ENCODE data around the gene SKI.
"Not testable (repeated sequence)": the region's sequence is repeated elsewhere in the genome, so short reads cannot be mapped to it uniquely, and the experiment has no call there.

The SKI gene

GRCh38 chr1:2248854-2249558, 20.9 kb downstream of the SKI start:
- no peak for DNase-seq

GRCh38 chr1:2249559-2249906, 21.4 kb downstream of the SKI start:
- no peak for DNase-seq

- DNase-seq, result no peak
Measured at GRCh38 chr1:2250721-2251281, 22.7 kb downstream of the SKI start.

- no peak for DNase-seq
Measured at GRCh38 chr1:2251363-2251762, 23.2 kb downstream of the SKI start.

- DNase-seq, result no peak
Measured at GRCh38 chr1:2251786-2252185, 23.7 kb downstream of the SKI start.

GRCh38 chr1:2252423-2252822, 24.3 kb downstream of the SKI start:
- no peak for DNase-seq

- DNase-seq, result no peak
Measured at GRCh38 chr1:2253036-2253796, 25.1 kb downstream of the SKI start.

- no peak for DNase-seq
Measured at GRCh38 chr1:2253797-2254480, 25.8 kb downstream of the SKI start.

GRCh38 chr1:2255047-2255419, 26.9 kb downstream of the SKI start:
- DNase-seq, result no peak

GRCh38 chr1:2255420-2256369, 27.6 kb downstream of the SKI start:
- no peak for DNase-seq

- no peak for DNase-seq
Measured at GRCh38 chr1:2256435-2257244, 28.5 kb downstream of the SKI start.

GRCh38 chr1:2257245-2257627, 29.1 kb downstream of the SKI start:
- no peak for DNase-seq

GRCh38 chr1:2258122-2258681, 30.1 kb downstream of the SKI start:
- no peak for DNase-seq

- no peak for DNase-seq
Measured at GRCh38 chr1:2258996-2259395, 30.9 kb downstream of the SKI start.

GRCh38 chr1:2259668-2260402, 31.7 kb downstream of the SKI start:
- no peak for DNase-seq

GRCh38 chr1:2260470-2260869, 32.4 kb downstream of the SKI start:
- not testable (repeated sequence) for DNase-seq

GRCh38 chr1:2260917-2261316, 32.8 kb downstream of the SKI start:
- DNase-seq, result no peak

GRCh38 chr1:2261476-2262395, 33.6 kb downstream of the SKI start:
- DNase-seq, result not testable (repeated sequence)

- no peak for DNase-seq
Measured at GRCh38 chr1:2266301-2266975, 38.3 kb downstream of the SKI start.
